GM23338 (cell line): Measurements from ENCODE around the gene MYO9A. TPM values are rescaled to one million over a fixed set of nuclear protein-coding genes. Genes with fewer than 3 reads are reported as not detected.

ENCODE experiments used
- ATAC-seq: fragments of 200-7000 bp; cut with Tn5 transposase; 3 replicates; pipeline ENCODE4 v1.9.1; 2020
- DNase-seq: peaks from one replicate; pipeline ENCODE4 v3.0.0-alpha.2; 2015; ENCODE audit warnings: low spot score
- H2AFZ ChIP-seq: fragments of 200-600 bp; sonication (generic); 2 replicates; pipeline ENCODE4 v1.8.0; 2016; ENCODE audit warnings: antibody characterized with exemption, mild to moderate bottlenecking, moderate library complexity
- H3F3A ChIP-seq: fragments of 200-600 bp; sonication (generic); replicated peaks from 2 replicates; pipeline ENCODE4 v1.8.0; 2017; ENCODE audit warnings: antibody characterized with exemption, mixed run types, low read depth
- H3K27ac ChIP-seq: fragments of 200-600 bp; sonication (generic); 2 replicates; pipeline ENCODE4 v1.6.1; 2016; ENCODE audit warnings: low read depth
- H3K27me3 ChIP-seq: fragments of 200-600 bp; sonication (generic); 2 replicates; pipeline ENCODE4 v1.8.0; 2016; ENCODE audit warnings: mild to moderate bottlenecking, mixed run types, moderate library complexity; ENCODE audit not compliant: insufficient read depth
- H3K36me3 ChIP-seq: fragments of 200-600 bp; sonication (generic); 2 replicates; pipeline ENCODE4 v1.8.0; 2016; ENCODE audit warnings: mild to moderate bottlenecking; ENCODE audit not compliant: insufficient read depth
- H3K4me1 ChIP-seq: fragments of 200-600 bp; sonication (generic); 2 replicates; pipeline ENCODE4 v1.8.0; 2016; ENCODE audit warnings: mild to moderate bottlenecking, moderate library complexity; ENCODE audit not compliant: insufficient read depth
- H3K4me2 ChIP-seq: fragments of 200-600 bp; sonication (generic); 2 replicates; pipeline ENCODE4 v1.7.1; 2017; ENCODE audit warnings: mixed run types
- H3K4me3 ChIP-seq: fragments of 200-600 bp; sonication (generic); 2 replicates; pipeline ENCODE4 v1.6.1; 2016; ENCODE audit warnings: mixed run types
- H3K79me2 ChIP-seq: fragments of 200-600 bp; sonication (generic); replicated peaks from 2 replicates; pipeline ENCODE4 v1.8.0; 2017; ENCODE audit warnings: mild to moderate bottlenecking; ENCODE audit not compliant: insufficient read depth
- H3K9me2 ChIP-seq: fragments of 200-600 bp; sonication (generic); 2 replicates; pipeline ENCODE4 v1.8.0; 2017; ENCODE audit not compliant: insufficient read depth
- H4K20me1 ChIP-seq: fragments of 200-600 bp; sonication (generic); replicated peaks from 2 replicates; pipeline ENCODE4 v1.8.0; 2017; ENCODE audit warnings: mild to moderate bottlenecking; ENCODE audit not compliant: insufficient read depth
- H3K27ac Mint-ChIP-seq: 2 replicates; pipeline ENCODE4 v1.8.0; 2020; ENCODE audit warnings: inconsistent platforms, mild to moderate bottlenecking, moderate library complexity, mixed read lengths
- H3K27me3 Mint-ChIP-seq: 3 replicates; pipeline ENCODE4 v1.8.0; 2022; ENCODE audit warnings: low read depth, mild to moderate bottlenecking, moderate library complexity, mixed read lengths, inconsistent platforms; ENCODE audit not compliant: insufficient read depth, poor library complexity
- H3K36me3 Mint-ChIP-seq: 3 replicates; pipeline ENCODE4 v1.8.0; 2021; ENCODE audit warnings: low read depth, mild to moderate bottlenecking, inconsistent platforms, moderate library complexity, mixed read lengths
- H3K4me1 Mint-ChIP-seq: 3 replicates; pipeline ENCODE4 v1.8.0; 2020; ENCODE audit warnings: mild to moderate bottlenecking, inconsistent platforms, mixed read lengths
- H3K4me3 Mint-ChIP-seq: 3 replicates; pipeline ENCODE4 v1.8.0; 2021; ENCODE audit warnings: moderate library complexity, mild to moderate bottlenecking, inconsistent platforms, mixed read lengths
- H3K9me3 Mint-ChIP-seq: 3 replicates; pipeline ENCODE4 v1.8.0; 2020; ENCODE audit warnings: moderate library complexity, mild to moderate bottlenecking, inconsistent platforms, mixed read lengths
- CREB1 ChIP-seq: fragments of 250-450 bp; sonication (Bioruptor Pico); IDR thresholded peaks from 2 replicates; pipeline ENCODE4 v1.5.0; 2020; ENCODE audit warnings: low read depth, mild to moderate bottlenecking, moderate library complexity
- CTCF ChIP-seq, 2 experiments: fragments of 200-600 bp in 1 of 2; sonication (generic) in 1 of 2; conservative IDR thresholded peaks; 2 replicates each; pipeline versions ENCODE4 v1.5.1 to v1.6.1; 2016 to 2017; ENCODE audit warnings: antibody characterized with exemption in 2 of 2, low read depth in 2 of 2, mild to moderate bottlenecking in 2 of 2, moderate library complexity in 1 of 2
- ETS1 ChIP-seq: IDR thresholded peaks from 2 replicates; pipeline ENCODE4 v1.6.1; 2016; ENCODE audit warnings: antibody characterized with exemption
- EZH2 ChIP-seq: fragments of 200-600 bp; sonication (generic); IDR thresholded peaks from one replicate; pipeline ENCODE4 v1.8.0; 2017; ENCODE audit warnings: antibody characterized with exemption, mild to moderate bottlenecking, low read depth; ENCODE audit not compliant: unreplicated experiment
- EZH2phosphoT487 ChIP-seq: fragments of 200-600 bp; sonication (generic); IDR thresholded peaks from one replicate; pipeline ENCODE4 v1.8.1; 2018; ENCODE audit warnings: antibody characterized with exemption; ENCODE audit not compliant: unreplicated experiment
- JUNB ChIP-seq: IDR thresholded peaks from one replicate; pipeline ENCODE4 v1.6.1; 2016; ENCODE audit warnings: antibody characterized with exemption; ENCODE audit not compliant: unreplicated experiment
- NANOG ChIP-seq: IDR thresholded peaks from 2 replicates; pipeline ENCODE4 v1.6.1; 2016; ENCODE audit warnings: antibody characterized with exemption, borderline replicate concordance
- POLR2AphosphoS5 ChIP-seq: IDR thresholded peaks from 2 replicates; pipeline ENCODE4 v1.6.1; 2016; ENCODE audit warnings: antibody characterized with exemption, low read depth
- REST ChIP-seq: IDR thresholded peaks from one replicate; pipeline ENCODE4 v1.6.1; 2018; ENCODE audit warnings: antibody characterized with exemption; ENCODE audit not compliant: unreplicated experiment
- STAT1 ChIP-seq: IDR thresholded peaks from one replicate; pipeline ENCODE4 v1.6.1; 2016; ENCODE audit warnings: antibody characterized with exemption; ENCODE audit not compliant: unreplicated experiment
- ZNF114 ChIP-seq: fragments of 250-450 bp; sonication (Bioruptor Pico); IDR thresholded peaks from 2 replicates; pipeline ENCODE4 v1.5.0; 2020; ENCODE audit warnings: mild to moderate bottlenecking, moderate library complexity
- ZNF331 ChIP-seq: fragments of 250-450 bp; sonication (Bioruptor Pico); IDR thresholded peaks from 2 replicates; pipeline ENCODE4 v1.5.0; 2020; ENCODE audit warnings: low read depth, mild to moderate bottlenecking, moderate library complexity
- ZNF462 ChIP-seq: fragments of 250-450 bp; sonication (Bioruptor Pico); IDR thresholded peaks from 2 replicates; pipeline ENCODE4 v1.5.0; 2020; ENCODE audit warnings: mild to moderate bottlenecking, moderate library complexity
- polyA plus RNA-seq: library from polyadenylated mRNA; unstranded; fragments of >200 nt; fragmentation: Nextera tagmentation; extraction: Ambion mirVana; gene quantifications from 2 replicates; pipeline ENCODE4 v1.2.1, GENCODE V29; 2016
- total RNA-seq: library from RNA; depleted of rRNA; stranded (reverse); fragments of >200 nt; shearing (Covaris generic); gene quantifications from 2 replicates; pipeline ENCODE4 v1.2.3, GENCODE V29; 2014

Gene MYO9A
- total and polyA plus RNA-seq, 2 experiments from 2014 or later, result 11.6 to 32.8 TPM

GRCh38 chr15:72116731-72117485 is 1.0 kb downstream of the MYO9A start:
- no peak for TF ChIP-seq JUNB
- no peak for TF ChIP-seq CREB1
- no peak for TF ChIP-seq NANOG
- no peak for TF ChIP-seq STAT1
- no peak for TF ChIP-seq CTCF (conservative IDR thresholded peaks at IDR 0.05; ENCODE audit: low read depth in 2 of 2)
- no peak for TF ChIP-seq POLR2AphosphoS5
- TF ChIP-seq ETS1, result no peak
- TF ChIP-seq REST, result no peak
- no peak for TF ChIP-seq ZNF331 (CRISPR knock-in tag)
- TF ChIP-seq EZH2, result no peak
- no peak for TF ChIP-seq ZNF114 (CRISPR knock-in tag)
- TF ChIP-seq EZH2phosphoT487, result no peak
- TF ChIP-seq ZNF462, result no peak
- H3K4me3 ChIP-seq, result peak overlapping the region; percentile 76
- H3K4me2 ChIP-seq, result peak overlapping the region; percentile 99
- Mint-ChIP-seq H3K27ac (peak overlapping the region; percentile 78), H3K4me3 (peak overlapping the region; percentile 98), H3K4me1 (peaks cover 24% of the 10 kb centered on the region), H3K36me3 (no peaks in the 10 kb centered on the region; the same call in 2 of the 3 replicates), H3K27me3 (peaks cover 8% of the 10 kb centered on the region), H3K9me3 (no peaks in the 10 kb centered on the region)
- DNase-seq (peak; percentile 70), ATAC-seq (peak; percentile 24)
- no peaks in the 10 kb centered on the region for H3K27me3 ChIP-seq
- H2AFZ ChIP-seq, result peak overlapping the region; percentile 94
- H3K79me2 ChIP-seq, result peaks cover 52% of the 10 kb centered on the region
- no peaks in the 10 kb centered on the region for H3F3A ChIP-seq
- peaks cover 4% of the 10 kb centered on the region; the same call in 1 of the 2 replicates for H4K20me1 ChIP-seq
- H3K9me2 ChIP-seq, result no peaks in the 10 kb centered on the region
- H3K27ac ChIP-seq, result peak overlapping the region; percentile 64
- peaks cover 6% of the 10 kb centered on the region; the same call in 1 of the 2 replicates for H3K4me1 ChIP-seq
- no peaks in the 10 kb centered on the region for H3K36me3 ChIP-seq
